ENCODE measurements around the gene PADI6.

Gene PADI6

DNA sequence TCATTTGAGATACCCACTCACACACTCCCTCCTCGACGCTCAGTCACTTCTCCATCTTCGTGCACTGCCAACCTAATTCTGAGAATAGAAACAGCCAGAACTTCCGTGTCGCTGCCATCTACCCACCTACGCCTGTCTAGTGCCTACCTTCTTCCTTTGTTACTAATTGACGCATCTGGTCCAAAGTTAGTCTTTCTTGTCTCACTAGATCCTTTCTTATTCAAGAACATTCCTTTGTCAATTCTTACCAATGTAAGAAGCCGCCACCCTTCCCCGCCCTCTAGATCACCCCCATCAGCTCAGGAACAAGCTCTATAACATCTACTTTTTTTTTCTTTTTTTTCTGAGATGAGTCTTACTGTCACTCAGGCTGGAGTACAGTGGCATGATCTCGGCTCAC is 3.7 kb downstream of the PADI6 start:
- Histone ChIP-seq H4K20me1 (ENCODE audit: control insufficient read depth, insufficient read depth, low read depth, low read length) (no peaks in the 10 kb centered on the region), H3K27ac (ENCODE audit: low read depth, low read length) (no peak overlapping the region), H3K4me2 (ENCODE audit: low read length) (no peak overlapping the region)

GRCh38 chr1:17377325-17377953 is 5.4 kb downstream of the PADI6 start:
- Histone ChIP-seq H3K36me3 (ENCODE audit: control insufficient read depth, low read length) (no peaks in the 10 kb centered on the region), H3K27ac (ENCODE audit: low read depth, low read length) (no peak overlapping the region), H3K79me2 (ENCODE audit: control insufficient read depth, low read length) (no peaks in the 10 kb centered on the region), H3K9me2 (replicated peaks; ENCODE audit: control insufficient read depth, low read length) (no peaks in the 10 kb centered on the region), H3K4me2 (ENCODE audit: low read length) (no peak overlapping the region), H3F3A (ENCODE audit: control insufficient read depth, insufficient read depth) (no peaks in the 10 kb centered on the region), H3K9me3 (ENCODE audit: control insufficient read depth, insufficient read depth, low read length) (no peaks in the 10 kb centered on the region), H4K20me1 (ENCODE audit: control insufficient read depth, insufficient read depth, low read depth, low read length) (no peaks in the 10 kb centered on the region), H3K4me3 (ENCODE audit: low read length) (no peak overlapping the region), H3K27me3 (ENCODE audit: control insufficient read depth, low read length) (peaks cover 15% of the 10 kb centered on the region), H3K4me1 (ENCODE audit: control insufficient read depth, low read length) (no peaks in the 10 kb centered on the region)
- TF ChIP-seq, protein P1, sequence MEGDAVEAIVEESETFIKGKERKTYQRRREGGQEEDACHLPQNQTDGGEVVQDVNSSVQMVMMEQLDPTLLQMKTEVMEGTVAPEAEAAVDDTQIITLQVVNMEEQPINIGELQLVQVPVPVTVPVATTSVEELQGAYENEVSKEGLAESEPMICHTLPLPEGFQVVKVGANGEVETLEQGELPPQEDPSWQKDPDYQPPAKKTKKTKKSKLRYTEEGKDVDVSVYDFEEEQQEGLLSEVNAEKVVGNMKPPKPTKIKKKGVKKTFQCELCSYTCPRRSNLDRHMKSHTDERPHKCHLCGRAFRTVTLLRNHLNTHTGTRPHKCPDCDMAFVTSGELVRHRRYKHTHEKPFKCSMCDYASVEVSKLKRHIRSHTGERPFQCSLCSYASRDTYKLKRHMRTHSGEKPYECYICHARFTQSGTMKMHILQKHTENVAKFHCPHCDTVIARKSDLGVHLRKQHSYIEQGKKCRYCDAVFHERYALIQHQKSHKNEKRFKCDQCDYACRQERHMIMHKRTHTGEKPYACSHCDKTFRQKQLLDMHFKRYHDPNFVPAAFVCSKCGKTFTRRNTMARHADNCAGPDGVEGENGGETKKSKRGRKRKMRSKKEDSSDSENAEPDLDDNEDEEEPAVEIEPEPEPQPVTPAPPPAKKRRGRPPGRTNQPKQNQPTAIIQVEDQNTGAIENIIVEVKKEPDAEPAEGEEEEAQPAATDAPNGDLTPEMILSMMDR (IDR thresholded peaks at IDR 0.05; ENCODE audit: low read depth, low read length, poor library complexity, severe bottlenecking), result no peak
- no peak for TF ChIP-seq EZH2phosphoT487 (IDR thresholded peaks at IDR 0.05; ENCODE audit: borderline replicate concordance, low read length)

More for the DNA sequence above, 3.7 kb downstream of the PADI6 start:
- peaks cover under 1% of the 10 kb centered on the region for H3K27me3 ChIP-seq (ENCODE audit: control insufficient read depth, low read length)
- no peaks in the 10 kb centered on the region for H3K36me3 ChIP-seq (ENCODE audit: control insufficient read depth, low read length)
- H3K9me3 ChIP-seq (ENCODE audit: control insufficient read depth, insufficient read depth, low read length), result no peaks in the 10 kb centered on the region
- no peaks in the 10 kb centered on the region for H3F3A ChIP-seq (ENCODE audit: control insufficient read depth, insufficient read depth)
- H3K9me2 ChIP-seq (replicated peaks; ENCODE audit: control insufficient read depth, low read length), result no peaks in the 10 kb centered on the region
- no peak overlapping the region for H3K4me3 ChIP-seq (ENCODE audit: low read length)
- no peak for TF ChIP-seq EZH2phosphoT487 (IDR thresholded peaks at IDR 0.05; ENCODE audit: borderline replicate concordance, low read length)
- TF ChIP-seq, protein P1 (IDR thresholded peaks at IDR 0.05; ENCODE audit: low read depth, low read length, poor library complexity, severe bottlenecking), result no peak
- no peaks in the 10 kb centered on the region for H3K79me2 ChIP-seq (ENCODE audit: control insufficient read depth, low read length)
- no peaks in the 10 kb centered on the region for H3K4me1 ChIP-seq (ENCODE audit: control insufficient read depth, low read length)

GRCh38 chr1:17381161-17381560 is 9.2 kb downstream of the PADI6 start:
- Histone ChIP-seq H3K27ac (ENCODE audit: low read depth, low read length) (no peak overlapping the region), H3K4me1 (ENCODE audit: control insufficient read depth, low read length) (no peaks in the 10 kb centered on the region), H3K36me3 (ENCODE audit: control insufficient read depth, low read length) (no peaks in the 10 kb centered on the region), H3K79me2 (ENCODE audit: control insufficient read depth, low read length) (no peaks in the 10 kb centered on the region), H3K9me3 (ENCODE audit: control insufficient read depth, insufficient read depth, low read length) (no peaks in the 10 kb centered on the region), H3F3A (ENCODE audit: control insufficient read depth, insufficient read depth) (no peaks in the 10 kb centered on the region), H3K4me2 (ENCODE audit: low read length) (no peak overlapping the region), H3K9me2 (replicated peaks; ENCODE audit: control insufficient read depth, low read length) (no peaks in the 10 kb centered on the region), H3K27me3 (ENCODE audit: control insufficient read depth, low read length) (peaks cover 18% of the 10 kb centered on the region), H4K20me1 (ENCODE audit: control insufficient read depth, insufficient read depth, low read depth, low read length) (no peaks in the 10 kb centered on the region), H3K4me3 (ENCODE audit: low read length) (no peak overlapping the region)
- TF ChIP-seq, protein P1 (IDR thresholded peaks at IDR 0.05; ENCODE audit: low read depth, low read length, poor library complexity, severe bottlenecking), result no peak
- no peak for TF ChIP-seq EZH2phosphoT487 (IDR thresholded peaks at IDR 0.05; ENCODE audit: borderline replicate concordance, low read length)
